Prostate gland (tissue), 2 donors: Measurements from ENCODE around the gene RANGAP1. TPM values are rescaled to one million over a fixed set of nuclear protein-coding genes. Genes with fewer than 3 reads are reported as not detected.

Experiments
- DNase-seq: peaks from one replicate; pipeline ENCODE4 v3.0.0-alpha.2; 2019; ENCODE audit warnings: low spot score
- H3K27ac ChIP-seq, 2 donors: fragments of 200-600 bp; sonication (generic); 2 replicates each; pipeline ENCODE4 v1.5.1; 2017 to 2019
- H3K27me3 ChIP-seq: fragments of 200-600 bp; sonication (generic); replicated peaks from 2 replicates; pipeline ENCODE4 v1.5.1; 2019; ENCODE audit not compliant: insufficient read depth
- H3K36me3 ChIP-seq, 2 donors: fragments of 200-600 bp; sonication (generic); 1 replicate in 1 of 2; 2 replicates in 1 of 2; pipeline versions ENCODE4 v1.5.1 to v1.8.1; 2017 to 2019
- H3K4me1 ChIP-seq: fragments of 200-600 bp; sonication (generic); replicated peaks from 2 replicates; pipeline ENCODE4 v1.5.1; 2019
- H3K4me3 ChIP-seq, 2 donors: fragments of 200-600 bp; sonication (generic); 2 replicates each; pipeline ENCODE4 v1.5.1; 2017 to 2019
- H3K9me3 ChIP-seq: fragments of 200-600 bp; sonication (generic); 2 replicates; pipeline ENCODE4 v1.5.1; 2017
- POLR2A ChIP-seq: fragments of 450-650 bp; IDR thresholded peaks from one replicate; pipeline ENCODE4 v1.6.1; 2016; ENCODE audit warnings: antibody characterized with exemption, mild to moderate bottlenecking
- POLR2AphosphoS5 ChIP-seq: sonication (generic); formaldehyde crosslinking; IDR thresholded peaks from one replicate; pipeline ENCODE4 v1.6.1; 2017; ENCODE audit warnings: antibody characterized with exemption
- WGBS: methylation state at CpG from one replicate; pipeline ENCODE4 v1.1.5; 2018; 5-methylcytosine and 5-hydroxymethylcytosine counted together
- intact Hi-C: fragments of 100-400 bp; cut with DNase I; formaldehyde crosslinking; loops from one replicate; pipeline ENCODE4 v1.14.2; 2022
- total RNA-seq, 2 donors: library from RNA; depleted of rRNA; stranded (reverse); fragments of >200 nt; gene quantifications; one replicate each; pipeline ENCODE4 v1.1.0, GENCODE V29; 2016
- TF ChIP-seq, protein P1 (sequence below), 4 experiments: fragments of 200-600 bp in 2 of 4; fragments of 450-650 bp in 2 of 4; sonication (generic) in 2 of 4; IDR thresholded peaks; 1 replicate in 3 of 4; 2 replicates in 1 of 4; pipeline ENCODE4 v1.5.1; 2016 to 2019; ENCODE audit warnings: antibody characterized with exemption in 4 of 4, mild to moderate bottlenecking in 2 of 4, moderate library complexity in 2 of 4

Gene RANGAP1
- 100 to 1,000 TPM in 1 of 2 donors, 10 to 100 TPM in 1; 47.8 to 127 TPM for total RNA-seq

GRCh38 chr22:41285820-41286638 is at the start of gene RANGAP1:
RANGAP1 (minus strand) TSS chr22:41286187; CDS start chr22:41281044, 5,143 bp downstream.
- peak; percentile 98 for DNase-seq
- TF ChIP-seq POLR2A (peak; percentile 87), POLR2AphosphoS5 (peak; percentile 100)
- TF ChIP-seq, protein P1, sequence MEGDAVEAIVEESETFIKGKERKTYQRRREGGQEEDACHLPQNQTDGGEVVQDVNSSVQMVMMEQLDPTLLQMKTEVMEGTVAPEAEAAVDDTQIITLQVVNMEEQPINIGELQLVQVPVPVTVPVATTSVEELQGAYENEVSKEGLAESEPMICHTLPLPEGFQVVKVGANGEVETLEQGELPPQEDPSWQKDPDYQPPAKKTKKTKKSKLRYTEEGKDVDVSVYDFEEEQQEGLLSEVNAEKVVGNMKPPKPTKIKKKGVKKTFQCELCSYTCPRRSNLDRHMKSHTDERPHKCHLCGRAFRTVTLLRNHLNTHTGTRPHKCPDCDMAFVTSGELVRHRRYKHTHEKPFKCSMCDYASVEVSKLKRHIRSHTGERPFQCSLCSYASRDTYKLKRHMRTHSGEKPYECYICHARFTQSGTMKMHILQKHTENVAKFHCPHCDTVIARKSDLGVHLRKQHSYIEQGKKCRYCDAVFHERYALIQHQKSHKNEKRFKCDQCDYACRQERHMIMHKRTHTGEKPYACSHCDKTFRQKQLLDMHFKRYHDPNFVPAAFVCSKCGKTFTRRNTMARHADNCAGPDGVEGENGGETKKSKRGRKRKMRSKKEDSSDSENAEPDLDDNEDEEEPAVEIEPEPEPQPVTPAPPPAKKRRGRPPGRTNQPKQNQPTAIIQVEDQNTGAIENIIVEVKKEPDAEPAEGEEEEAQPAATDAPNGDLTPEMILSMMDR (IDR thresholded peaks at IDR 0.05), result peak in 2 of 4 experiments; percentile 32 to 64
- Histone ChIP-seq H3K4me3 (peak within 1 kb of the TSS; percentile 74 to 87), H3K36me3 (no peaks in the 10 kb centered on the region), H3K27ac (peak within 1 kb of the TSS; percentile 83 to 87), H3K4me1 (no peaks in the 10 kb centered on the region), H3K9me3 (no peaks in the 10 kb centered on the region), H3K27me3 (no peaks in the 10 kb centered on the region)
- WGBS, result under 1% methylated on average over 70 of the region's 77 CpGs
- intact Hi-C loops, result no loop called here

DNA sequence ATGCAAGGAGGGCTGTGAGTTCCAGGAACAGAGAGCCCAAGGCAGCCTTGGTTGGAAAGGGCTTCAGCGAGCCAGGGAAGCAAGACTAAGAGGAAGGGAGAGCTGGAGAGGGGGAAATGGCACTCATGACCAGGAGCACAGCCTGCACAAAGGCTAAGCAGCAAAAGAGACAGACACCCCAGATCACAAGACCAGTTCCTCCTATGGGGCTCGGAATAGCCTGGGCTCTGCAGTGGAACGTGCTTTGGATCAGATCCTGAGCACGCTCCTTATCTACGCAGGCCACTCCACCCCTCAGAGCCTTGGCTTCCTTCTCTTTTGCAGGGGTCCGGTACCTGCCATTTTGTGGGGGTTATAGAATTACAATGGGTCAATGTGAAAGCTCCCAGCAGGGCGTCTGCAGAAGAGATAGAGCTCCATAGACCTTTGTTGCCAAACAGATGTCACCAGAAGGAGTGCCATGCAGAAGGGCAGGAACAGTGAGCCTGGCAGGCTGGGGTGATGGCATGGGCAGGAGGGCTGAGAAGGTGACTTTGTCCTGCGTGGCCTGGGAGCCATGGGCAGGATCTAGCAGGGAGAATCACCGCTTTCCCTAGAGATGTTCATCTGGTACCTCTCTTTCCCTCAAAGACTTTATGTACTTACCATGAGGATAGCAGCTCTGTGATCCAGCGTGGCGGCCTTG is 49.1 kb upstream of the RANGAP1 start:
- WGBS, result 92% methylated on average over 11 of the region's 11 CpGs
- no peaks in the 10 kb centered on the region for H3K4me1 ChIP-seq
- no peaks in the 10 kb centered on the region for H3K9me3 ChIP-seq
- H3K36me3 ChIP-seq, result peaks cover 5 to 19% of the 10 kb centered on the region in 2 donors
- H3K4me3 ChIP-seq, result no peak overlapping the region
- H3K27ac ChIP-seq, result no peak overlapping the region
- intact Hi-C loops, result no loop called here
- no peak for DNase-seq
- TF ChIP-seq, protein P1 (IDR thresholded peaks at IDR 0.05), result no peak
- no peak for TF ChIP-seq POLR2A
- TF ChIP-seq POLR2AphosphoS5, result no peak
- no peaks in the 10 kb centered on the region for H3K27me3 ChIP-seq

DNA sequence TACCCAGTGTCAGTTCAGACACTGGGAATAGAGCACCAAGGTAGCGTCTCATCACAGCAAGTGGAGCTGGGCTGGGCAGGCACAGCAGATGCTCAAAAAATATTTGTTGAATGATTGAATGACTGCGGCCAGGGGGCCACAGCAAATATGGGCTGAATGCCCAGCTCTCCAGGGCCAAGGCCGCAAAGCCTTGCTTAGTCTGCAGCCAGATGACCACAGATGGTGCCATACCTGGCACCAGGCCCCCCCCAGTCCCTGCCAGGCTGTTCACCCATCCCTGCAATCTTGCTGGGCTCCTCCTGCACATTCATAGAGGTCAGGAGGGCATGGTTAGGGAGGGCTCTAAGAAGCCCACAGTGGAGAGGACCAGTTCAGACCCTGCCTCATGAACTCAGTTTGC is 48.2 kb upstream of the RANGAP1 start:
- TF ChIP-seq POLR2A (no peak), POLR2AphosphoS5 (no peak)
- TF ChIP-seq, protein P1 (IDR thresholded peaks at IDR 0.05), result no peak
- no peaks in the 10 kb centered on the region for H3K9me3 ChIP-seq
- 86% methylated on average over 3 of the region's 3 CpGs for WGBS
- no peak for DNase-seq
- intact Hi-C loops, result no loop called here
- H3K4me3 ChIP-seq, result no peak overlapping the region
- no peak overlapping the region for H3K27ac ChIP-seq
- H3K27me3 ChIP-seq, result no peaks in the 10 kb centered on the region
- H3K4me1 ChIP-seq, result no peaks in the 10 kb centered on the region
- H3K36me3 ChIP-seq, result peaks cover 3 to 13% of the 10 kb centered on the region in 2 donors

DNA sequence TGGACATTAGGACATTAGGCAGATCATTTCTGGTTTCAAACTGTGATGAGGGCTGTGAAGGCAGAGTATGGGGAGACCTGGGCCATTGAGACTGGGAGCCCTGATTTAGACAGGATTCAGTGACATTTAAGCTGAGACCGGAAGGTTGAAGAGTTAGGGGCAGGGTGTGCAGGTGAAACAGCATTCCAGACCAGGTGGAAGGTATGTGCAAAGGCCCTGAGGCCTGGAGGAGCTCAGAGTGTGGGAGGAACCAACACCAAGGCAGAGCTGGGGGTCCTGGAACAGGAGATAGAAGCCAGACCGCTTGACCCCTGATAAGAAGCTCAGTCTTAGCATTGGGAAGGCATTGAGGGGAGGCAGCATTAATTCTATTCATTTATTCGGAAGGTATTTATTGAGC is 47.8 kb upstream of the RANGAP1 start:
- peaks cover 3 to 13% of the 10 kb centered on the region in 2 donors for H3K36me3 ChIP-seq
- no peak overlapping the region for H3K27ac ChIP-seq
- TF ChIP-seq, protein P1 (IDR thresholded peaks at IDR 0.05), result no peak
- no peaks in the 10 kb centered on the region for H3K27me3 ChIP-seq
- no peaks in the 10 kb centered on the region for H3K9me3 ChIP-seq
- no peaks in the 10 kb centered on the region for H3K4me1 ChIP-seq
- H3K4me3 ChIP-seq, result no peak overlapping the region
- DNase-seq, result no peak
- 100% methylated on average over 3 of the region's 3 CpGs for WGBS
- intact Hi-C loops, result no loop called here
